GM23338 (cell line): ENCODE results near the gene KDELR1. TPM values are rescaled to one million over a fixed set of nuclear protein-coding genes. Genes with fewer than 3 reads are reported as not detected.

Experiments used
- ATAC-seq: fragments of 200-7000 bp; cut with Tn5 transposase; 3 replicates; pipeline ENCODE4 v1.9.1; 2020
- DNase-seq: peaks from one replicate; pipeline ENCODE4 v3.0.0-alpha.2; 2015; ENCODE audit warnings: low spot score
- H2AFZ ChIP-seq: fragments of 200-600 bp; sonication (generic); 2 replicates; pipeline ENCODE4 v1.8.0; 2016; ENCODE audit warnings: antibody characterized with exemption, mild to moderate bottlenecking, moderate library complexity
- H3F3A ChIP-seq: fragments of 200-600 bp; sonication (generic); replicated peaks from 2 replicates; pipeline ENCODE4 v1.8.0; 2017; ENCODE audit warnings: antibody characterized with exemption, mixed run types, low read depth
- H3K27ac ChIP-seq: fragments of 200-600 bp; sonication (generic); 2 replicates; pipeline ENCODE4 v1.6.1; 2016; ENCODE audit warnings: low read depth
- H3K27me3 ChIP-seq: fragments of 200-600 bp; sonication (generic); 2 replicates; pipeline ENCODE4 v1.8.0; 2016; ENCODE audit warnings: mild to moderate bottlenecking, mixed run types, moderate library complexity; ENCODE audit not compliant: insufficient read depth
- H3K36me3 ChIP-seq: fragments of 200-600 bp; sonication (generic); 2 replicates; pipeline ENCODE4 v1.8.0; 2016; ENCODE audit warnings: mild to moderate bottlenecking; ENCODE audit not compliant: insufficient read depth
- H3K4me1 ChIP-seq: fragments of 200-600 bp; sonication (generic); 2 replicates; pipeline ENCODE4 v1.8.0; 2016; ENCODE audit warnings: mild to moderate bottlenecking, moderate library complexity; ENCODE audit not compliant: insufficient read depth
- H3K4me2 ChIP-seq: fragments of 200-600 bp; sonication (generic); 2 replicates; pipeline ENCODE4 v1.7.1; 2017; ENCODE audit warnings: mixed run types
- H3K4me3 ChIP-seq: fragments of 200-600 bp; sonication (generic); 2 replicates; pipeline ENCODE4 v1.6.1; 2016; ENCODE audit warnings: mixed run types
- H3K79me2 ChIP-seq: fragments of 200-600 bp; sonication (generic); replicated peaks from 2 replicates; pipeline ENCODE4 v1.8.0; 2017; ENCODE audit warnings: mild to moderate bottlenecking; ENCODE audit not compliant: insufficient read depth
- H3K9me2 ChIP-seq: fragments of 200-600 bp; sonication (generic); 2 replicates; pipeline ENCODE4 v1.8.0; 2017; ENCODE audit not compliant: insufficient read depth
- H4K20me1 ChIP-seq: fragments of 200-600 bp; sonication (generic); replicated peaks from 2 replicates; pipeline ENCODE4 v1.8.0; 2017; ENCODE audit warnings: mild to moderate bottlenecking; ENCODE audit not compliant: insufficient read depth
- H3K27ac Mint-ChIP-seq: 2 replicates; pipeline ENCODE4 v1.8.0; 2020; ENCODE audit warnings: inconsistent platforms, mild to moderate bottlenecking, moderate library complexity, mixed read lengths
- H3K27me3 Mint-ChIP-seq: 3 replicates; pipeline ENCODE4 v1.8.0; 2022; ENCODE audit warnings: low read depth, mild to moderate bottlenecking, moderate library complexity, mixed read lengths, inconsistent platforms; ENCODE audit not compliant: insufficient read depth, poor library complexity
- H3K36me3 Mint-ChIP-seq: 3 replicates; pipeline ENCODE4 v1.8.0; 2021; ENCODE audit warnings: low read depth, mild to moderate bottlenecking, inconsistent platforms, moderate library complexity, mixed read lengths
- H3K4me1 Mint-ChIP-seq: 3 replicates; pipeline ENCODE4 v1.8.0; 2020; ENCODE audit warnings: mild to moderate bottlenecking, inconsistent platforms, mixed read lengths
- H3K4me3 Mint-ChIP-seq: 3 replicates; pipeline ENCODE4 v1.8.0; 2021; ENCODE audit warnings: moderate library complexity, mild to moderate bottlenecking, inconsistent platforms, mixed read lengths
- H3K9me3 Mint-ChIP-seq: 3 replicates; pipeline ENCODE4 v1.8.0; 2020; ENCODE audit warnings: moderate library complexity, mild to moderate bottlenecking, inconsistent platforms, mixed read lengths
- CREB1 ChIP-seq: fragments of 250-450 bp; sonication (Bioruptor Pico); IDR thresholded peaks from 2 replicates; pipeline ENCODE4 v1.5.0; 2020; ENCODE audit warnings: low read depth, mild to moderate bottlenecking, moderate library complexity
- ETS1 ChIP-seq: IDR thresholded peaks from 2 replicates; pipeline ENCODE4 v1.6.1; 2016; ENCODE audit warnings: antibody characterized with exemption
- EZH2 ChIP-seq: fragments of 200-600 bp; sonication (generic); IDR thresholded peaks from one replicate; pipeline ENCODE4 v1.8.0; 2017; ENCODE audit warnings: antibody characterized with exemption, mild to moderate bottlenecking, low read depth; ENCODE audit not compliant: unreplicated experiment
- EZH2phosphoT487 ChIP-seq: fragments of 200-600 bp; sonication (generic); IDR thresholded peaks from one replicate; pipeline ENCODE4 v1.8.1; 2018; ENCODE audit warnings: antibody characterized with exemption; ENCODE audit not compliant: unreplicated experiment
- JUNB ChIP-seq: IDR thresholded peaks from one replicate; pipeline ENCODE4 v1.6.1; 2016; ENCODE audit warnings: antibody characterized with exemption; ENCODE audit not compliant: unreplicated experiment
- NANOG ChIP-seq: IDR thresholded peaks from 2 replicates; pipeline ENCODE4 v1.6.1; 2016; ENCODE audit warnings: antibody characterized with exemption, borderline replicate concordance
- POLR2AphosphoS5 ChIP-seq: IDR thresholded peaks from 2 replicates; pipeline ENCODE4 v1.6.1; 2016; ENCODE audit warnings: antibody characterized with exemption, low read depth
- REST ChIP-seq: IDR thresholded peaks from one replicate; pipeline ENCODE4 v1.6.1; 2018; ENCODE audit warnings: antibody characterized with exemption; ENCODE audit not compliant: unreplicated experiment
- STAT1 ChIP-seq: IDR thresholded peaks from one replicate; pipeline ENCODE4 v1.6.1; 2016; ENCODE audit warnings: antibody characterized with exemption; ENCODE audit not compliant: unreplicated experiment
- ZNF114 ChIP-seq: fragments of 250-450 bp; sonication (Bioruptor Pico); IDR thresholded peaks from 2 replicates; pipeline ENCODE4 v1.5.0; 2020; ENCODE audit warnings: mild to moderate bottlenecking, moderate library complexity
- ZNF331 ChIP-seq: fragments of 250-450 bp; sonication (Bioruptor Pico); IDR thresholded peaks from 2 replicates; pipeline ENCODE4 v1.5.0; 2020; ENCODE audit warnings: low read depth, mild to moderate bottlenecking, moderate library complexity
- ZNF462 ChIP-seq: fragments of 250-450 bp; sonication (Bioruptor Pico); IDR thresholded peaks from 2 replicates; pipeline ENCODE4 v1.5.0; 2020; ENCODE audit warnings: mild to moderate bottlenecking, moderate library complexity
- polyA plus RNA-seq: library from polyadenylated mRNA; unstranded; fragments of >200 nt; fragmentation: Nextera tagmentation; extraction: Ambion mirVana; gene quantifications from 2 replicates; pipeline ENCODE4 v1.2.1, GENCODE V29; 2016
- total RNA-seq: library from RNA; depleted of rRNA; stranded (reverse); fragments of >200 nt; shearing (Covaris generic); gene quantifications from 2 replicates; pipeline ENCODE4 v1.2.3, GENCODE V29; 2014
- TF ChIP-seq, protein P1 (sequence below), 2 experiments: fragments of 200-600 bp in 1 of 2; sonication (generic) in 1 of 2; conservative IDR thresholded peaks; 2 replicates each; pipeline versions ENCODE4 v1.5.1 to v1.6.1; 2016 to 2017; ENCODE audit warnings: antibody characterized with exemption in 2 of 2, low read depth in 2 of 2, mild to moderate bottlenecking in 2 of 2, moderate library complexity in 1 of 2

The KDELR1 gene
- total and polyA plus RNA-seq, 2 experiments from 2014 or later: 176 to 184 TPM

- TF ChIP-seq ZNF331 (CRISPR knock-in tag) (no peak), EZH2 (no peak), CREB1 (no peak), ETS1 (no peak), EZH2phosphoT487 (no peak), POLR2AphosphoS5 (no peak), NANOG (no peak), JUNB (no peak), REST (no peak), ZNF462 (CRISPR knock-in tag) (no peak), ZNF114 (no peak), STAT1 (no peak)
- TF ChIP-seq, protein P1, sequence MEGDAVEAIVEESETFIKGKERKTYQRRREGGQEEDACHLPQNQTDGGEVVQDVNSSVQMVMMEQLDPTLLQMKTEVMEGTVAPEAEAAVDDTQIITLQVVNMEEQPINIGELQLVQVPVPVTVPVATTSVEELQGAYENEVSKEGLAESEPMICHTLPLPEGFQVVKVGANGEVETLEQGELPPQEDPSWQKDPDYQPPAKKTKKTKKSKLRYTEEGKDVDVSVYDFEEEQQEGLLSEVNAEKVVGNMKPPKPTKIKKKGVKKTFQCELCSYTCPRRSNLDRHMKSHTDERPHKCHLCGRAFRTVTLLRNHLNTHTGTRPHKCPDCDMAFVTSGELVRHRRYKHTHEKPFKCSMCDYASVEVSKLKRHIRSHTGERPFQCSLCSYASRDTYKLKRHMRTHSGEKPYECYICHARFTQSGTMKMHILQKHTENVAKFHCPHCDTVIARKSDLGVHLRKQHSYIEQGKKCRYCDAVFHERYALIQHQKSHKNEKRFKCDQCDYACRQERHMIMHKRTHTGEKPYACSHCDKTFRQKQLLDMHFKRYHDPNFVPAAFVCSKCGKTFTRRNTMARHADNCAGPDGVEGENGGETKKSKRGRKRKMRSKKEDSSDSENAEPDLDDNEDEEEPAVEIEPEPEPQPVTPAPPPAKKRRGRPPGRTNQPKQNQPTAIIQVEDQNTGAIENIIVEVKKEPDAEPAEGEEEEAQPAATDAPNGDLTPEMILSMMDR (conservative IDR thresholded peaks at IDR 0.05; ENCODE audit: low read depth in 2 of 2): no peak
- Histone ChIP-seq H3K79me2 (no peaks in the 10 kb centered on the region), H3K9me2 (no peaks in the 10 kb centered on the region), H3K27ac (no peak overlapping the region), H3F3A (0 out of 2 replicates have a peak, but pooled peaks cover 2% of the 10 kb centered on the region), H2AFZ (no peak overlapping the region), H4K20me1 (no peaks in the 10 kb centered on the region), H3K4me3 (no peak overlapping the region), H3K4me2 (no peak overlapping the region), H3K4me1 (no peaks in the 10 kb centered on the region), H3K27me3 (no peaks in the 10 kb centered on the region), H3K36me3 (no peaks in the 10 kb centered on the region)
- Mint-ChIP-seq H3K36me3 (peaks cover 11% of the 10 kb centered on the region), H3K27me3 (peaks cover 13% of the 10 kb centered on the region), H3K9me3 (no peaks in the 10 kb centered on the region; the same call in 2 of the 3 replicates), H3K27ac (no peak overlapping the region), H3K4me3 (no peak overlapping the region), H3K4me1 (peaks cover 7% of the 10 kb centered on the region)
- no peak for ATAC-seq
- no peak for DNase-seq
These were observed 32.2 kb downstream of the KDELR1 start for GRCh38 chr19:48359123-48359522.
